ENCODE data around the gene RABGAP1L. TPM values are rescaled to one million over a fixed set of nuclear protein-coding genes. Genes with fewer than 3 reads are reported as not detected.

RABGAP1L gene
- total RNA-seq, 1 experiment from 2014 or later: 57.4 TPM

DNA sequence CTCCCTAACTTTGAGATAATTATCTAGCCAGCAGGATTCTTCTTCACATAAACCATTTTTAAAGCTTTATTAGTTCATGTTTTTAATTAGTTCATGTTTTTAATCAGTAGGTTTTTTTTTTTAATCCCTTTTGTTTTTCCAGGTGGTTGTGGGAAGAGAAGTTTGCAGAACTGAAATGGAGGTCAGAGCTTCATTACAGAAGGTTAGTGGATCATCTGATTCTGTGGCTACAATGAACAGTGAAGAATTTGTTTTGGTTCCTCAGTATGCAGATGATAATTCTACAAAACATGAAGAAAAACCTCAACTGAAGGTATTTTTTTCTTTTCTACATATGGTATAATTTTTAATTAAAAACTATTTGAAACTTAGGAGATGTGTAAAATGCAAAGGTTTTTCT is 59.7 kb downstream of the RABGAP1L start:
- Histone ChIP-seq H2AFZ (no peak overlapping the region), H3K27ac (no peak overlapping the region), H3K9me2 (ENCODE audit: insufficient read depth) (no peaks in the 10 kb centered on the region; the same call in 1 of the 2 replicates), H4K20me1 (ENCODE audit: insufficient read depth) (no peaks in the 10 kb centered on the region), H3K4me2 (no peak overlapping the region), H3F3A (ENCODE audit: insufficient read depth, low read depth) (no peaks in the 10 kb centered on the region; the same call in 1 of the 2 replicates), H3K4me3 (no peak overlapping the region), H3K9me3 (ENCODE audit: insufficient read depth, low read depth) (peaks cover 9% of the 10 kb centered on the region; the same call in 1 of the 2 replicates), H3K4me1 (replicated peaks; ENCODE audit: insufficient read depth) (0 out of 2 replicates have a peak, but pooled peaks cover 5% of the 10 kb centered on the region), H3K79me2 (ENCODE audit: low read depth) (no peaks in the 10 kb centered on the region), H3K27me3 (ENCODE audit: insufficient read depth, low read depth) (no peaks in the 10 kb centered on the region), H3K36me3 (ENCODE audit: low read depth) (no peaks in the 10 kb centered on the region)
- ChIA-PET CTCF (interaction anchor here (0.6 kb wide), 1 partner anchor 600 kb away, joined by 3 read pairs; no protein-coding TSS in a partner anchor), POLR2A (ENCODE audit: unreplicated experiment) (interaction anchor here (0.6 kb wide), 1 partner anchor 355 kb away, joined by 4 read pairs; no protein-coding TSS in a partner anchor)
- no TSS peak for BruUV-seq (replicated peaks)
- TF ChIP-seq, protein P1, sequence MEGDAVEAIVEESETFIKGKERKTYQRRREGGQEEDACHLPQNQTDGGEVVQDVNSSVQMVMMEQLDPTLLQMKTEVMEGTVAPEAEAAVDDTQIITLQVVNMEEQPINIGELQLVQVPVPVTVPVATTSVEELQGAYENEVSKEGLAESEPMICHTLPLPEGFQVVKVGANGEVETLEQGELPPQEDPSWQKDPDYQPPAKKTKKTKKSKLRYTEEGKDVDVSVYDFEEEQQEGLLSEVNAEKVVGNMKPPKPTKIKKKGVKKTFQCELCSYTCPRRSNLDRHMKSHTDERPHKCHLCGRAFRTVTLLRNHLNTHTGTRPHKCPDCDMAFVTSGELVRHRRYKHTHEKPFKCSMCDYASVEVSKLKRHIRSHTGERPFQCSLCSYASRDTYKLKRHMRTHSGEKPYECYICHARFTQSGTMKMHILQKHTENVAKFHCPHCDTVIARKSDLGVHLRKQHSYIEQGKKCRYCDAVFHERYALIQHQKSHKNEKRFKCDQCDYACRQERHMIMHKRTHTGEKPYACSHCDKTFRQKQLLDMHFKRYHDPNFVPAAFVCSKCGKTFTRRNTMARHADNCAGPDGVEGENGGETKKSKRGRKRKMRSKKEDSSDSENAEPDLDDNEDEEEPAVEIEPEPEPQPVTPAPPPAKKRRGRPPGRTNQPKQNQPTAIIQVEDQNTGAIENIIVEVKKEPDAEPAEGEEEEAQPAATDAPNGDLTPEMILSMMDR (conservative IDR thresholded peaks at IDR 0.05): no peak
- TF ChIP-seq EZH2 (IDR thresholded peaks at IDR 0.05; ENCODE audit: low read depth): no peak
- intact Hi-C loops (cut with micrococcal nuclease; ENCODE audit: unreplicated experiment): loop anchor here (5.0 to 10.0 kb wide), 4 partner anchors 124 to 1472 kb away; no protein-coding TSS in a partner anchor
- DNase-seq: no peak

GRCh38 chr1:174219606-174220370 is 60.5 kb downstream of the RABGAP1L start:
- no TSS peak for BruUV-seq (replicated peaks)
- no peak overlapping the region for H3K4me2 ChIP-seq
- H3K4me1 ChIP-seq (replicated peaks; ENCODE audit: insufficient read depth): 0 out of 2 replicates have a peak, but pooled peaks cover 5% of the 10 kb centered on the region
- TF ChIP-seq EZH2 (IDR thresholded peaks at IDR 0.05; ENCODE audit: low read depth): no peak
- TF ChIP-seq, protein P1 (conservative IDR thresholded peaks at IDR 0.05): no peak
- intact Hi-C loops (cut with micrococcal nuclease; ENCODE audit: unreplicated experiment): loop anchor here (5.0 to 10.0 kb wide), 4 partner anchors 125 to 1472 kb away; no protein-coding TSS in a partner anchor
- no peaks in the 10 kb centered on the region for H3K79me2 ChIP-seq (ENCODE audit: low read depth)
- H3K36me3 ChIP-seq (ENCODE audit: low read depth): no peaks in the 10 kb centered on the region
- H3F3A ChIP-seq (ENCODE audit: insufficient read depth, low read depth): no peaks in the 10 kb centered on the region; the same call in 1 of the 2 replicates
- no peak overlapping the region for H2AFZ ChIP-seq
- no peaks in the 10 kb centered on the region for H4K20me1 ChIP-seq (ENCODE audit: insufficient read depth)
- POLR2A ChIA-PET (ENCODE audit: unreplicated experiment): no interaction called here
- peaks cover 9% of the 10 kb centered on the region; the same call in 1 of the 2 replicates for H3K9me3 ChIP-seq (ENCODE audit: insufficient read depth, low read depth)
- CTCF ChIA-PET: no interaction called here
- no peaks in the 10 kb centered on the region for H3K27me3 ChIP-seq (ENCODE audit: insufficient read depth, low read depth)
- H3K9me2 ChIP-seq (ENCODE audit: insufficient read depth): no peaks in the 10 kb centered on the region; the same call in 1 of the 2 replicates
- no peak overlapping the region for H3K27ac ChIP-seq
- no peak for DNase-seq
- no peak overlapping the region for H3K4me3 ChIP-seq

GRCh38 chr1:174221681-174222080 is 62.4 kb downstream of the RABGAP1L start:
- no peak overlapping the region for H3K4me3 ChIP-seq
- intact Hi-C loops (cut with micrococcal nuclease; ENCODE audit: unreplicated experiment): no loop called here
- H3K4me2 ChIP-seq: no peak overlapping the region
- H3K9me3 ChIP-seq (ENCODE audit: insufficient read depth, low read depth): peaks cover 9% of the 10 kb centered on the region; the same call in 1 of the 2 replicates
- 0 out of 2 replicates have a peak, but pooled peaks cover 5% of the 10 kb centered on the region for H3K4me1 ChIP-seq (replicated peaks; ENCODE audit: insufficient read depth)
- DNase-seq: no peak
- no peaks in the 10 kb centered on the region for H4K20me1 ChIP-seq (ENCODE audit: insufficient read depth)
- no peaks in the 10 kb centered on the region for H3K79me2 ChIP-seq (ENCODE audit: low read depth)
- H3K36me3 ChIP-seq (ENCODE audit: low read depth): no peaks in the 10 kb centered on the region
- POLR2A ChIA-PET (ENCODE audit: unreplicated experiment): interaction anchor here (0.6 kb wide), 1 partner anchor 507 kb away, joined by 5 read pairs; the partner anchor contains the start of gene KLHL20
- H3K27ac ChIP-seq: no peak overlapping the region
- H3K9me2 ChIP-seq (ENCODE audit: insufficient read depth): no peaks in the 10 kb centered on the region; the same call in 1 of the 2 replicates
- no peaks in the 10 kb centered on the region; the same call in 1 of the 2 replicates for H3F3A ChIP-seq (ENCODE audit: insufficient read depth, low read depth)
- no TSS peak for BruUV-seq (replicated peaks)
- CTCF ChIA-PET: no interaction called here
- H3K27me3 ChIP-seq (ENCODE audit: insufficient read depth, low read depth): no peaks in the 10 kb centered on the region
- TF ChIP-seq, protein P1 (conservative IDR thresholded peaks at IDR 0.05): no peak
- TF ChIP-seq EZH2 (IDR thresholded peaks at IDR 0.05; ENCODE audit: low read depth): no peak
- no peak overlapping the region for H2AFZ ChIP-seq
